ENCODE measurements around the gene CPM. TPM values are rescaled to one million over a fixed set of nuclear protein-coding genes. Genes with fewer than 3 reads are reported as not detected.
A peak's percentile ranks its signal among the peaks of the same experiment; 100 is the strongest.
"Not testable (repeated sequence)": the region's sequence is repeated elsewhere in the genome, so short reads cannot be mapped to it uniquely, and the experiment has no call there.

Gene CPM
- total RNA-seq, 5 donors from 2014 or later (not counting 1 experiment from before 2014, with no cell fraction given) = 1.6 to 2.7 (median 2.1) TPM

DNA sequence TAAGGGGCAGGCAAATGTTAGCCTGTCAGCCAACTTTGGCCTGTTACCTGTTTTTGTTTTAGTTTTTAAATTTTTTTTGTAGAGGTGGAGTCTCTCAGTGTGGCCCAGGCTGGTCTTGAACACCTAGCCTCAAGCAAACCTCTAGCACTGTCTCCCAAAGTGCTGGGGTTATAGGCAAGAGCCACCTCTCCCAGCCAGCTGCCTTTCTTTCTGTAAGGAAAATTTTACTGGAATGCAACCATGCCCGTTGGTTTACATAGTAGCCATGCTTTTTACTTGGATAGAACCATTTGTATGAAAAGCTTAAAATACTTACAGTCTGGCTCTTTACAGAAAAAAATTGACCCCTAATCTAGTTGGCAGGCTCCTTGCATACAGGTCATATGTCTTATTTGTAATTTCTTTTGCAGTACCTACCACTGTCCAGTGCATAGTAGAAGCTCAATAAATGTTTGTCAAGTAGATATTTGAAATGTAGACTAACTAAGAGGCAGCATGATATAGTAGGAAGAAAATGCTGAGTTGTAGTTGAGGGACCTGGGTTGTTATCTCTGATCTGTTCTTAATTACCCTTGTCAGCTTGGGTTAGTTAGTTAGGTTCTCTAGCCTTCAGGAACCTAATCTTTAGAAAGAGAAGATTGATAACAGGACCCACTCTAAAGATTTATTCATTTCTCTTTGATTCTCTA lies 120.3 kb downstream of the CPM start:
- Mint-ChIP-seq H3K4me3 (no peak overlapping the region), H3K9me3 (no peaks in the 10 kb centered on the region), H3K27me3 (no peaks in the 10 kb centered on the region), H3K27ac (peak overlapping the region; percentile 36 to 69), H3K4me1 (peaks cover 50 to 57% (median 52%) of the 10 kb centered on the region in 3 donors), H3K36me3 (peaks cover 41% of the 10 kb centered on the region)
- Histone ChIP-seq H3K27me3 (replicated peaks in 1 of 2; ENCODE audit: control insufficient read depth in 2 of 2, extremely low read depth in 1 of 2, insufficient read depth in 2 of 2, low read length in 1 of 2) (no peaks in the 10 kb centered on the region), H3K36me3 (ENCODE audit: control insufficient read depth in 2 of 2, extremely low read depth in 1 of 2, insufficient read depth in 1 of 2, low read length in 1 of 2) (peaks cover 5 to 51% of the 10 kb centered on the region in 2 donors), H3K9me3 (no peaks in the 10 kb centered on the region), H3K4me3 (ENCODE audit: control insufficient read depth in 1 of 2, extremely low read depth in 1 of 2, low read length in 1 of 2) (no peak overlapping the region), H3K27ac (ENCODE audit: low read length) (no peak overlapping the region), H3K4me1 (ENCODE audit: control insufficient read depth in 1 of 2, extremely low read depth in 1 of 2, insufficient read depth in 2 of 2, low read length in 2 of 2) (peaks cover 5 to 16% of the 10 kb centered on the region in 2 experiments)
- ChIA-PET POLR2A (interaction anchor here (0.5 to 1.2 kb wide), 4 partner anchors 12 to 461 kb away, joined by 3 to 11 read pairs (median 4); partner anchors contain the start of gene SLC35E3 (in 1 of the 2)), CTCF (interaction anchor here (0.6 to 1.8 kb wide), 5 partner anchors 17 to 1449 kb away, joined by 3 to 10 read pairs (median 5); no protein-coding TSS in a partner anchor)
- ATAC-seq (replicated peaks in 1 of 4) = no peak
- no peak for DNase-seq
- 83% methylated on average over 1 of the region's 1 CpG for WGBS (ENCODE audit: insufficient coverage)

DNA sequence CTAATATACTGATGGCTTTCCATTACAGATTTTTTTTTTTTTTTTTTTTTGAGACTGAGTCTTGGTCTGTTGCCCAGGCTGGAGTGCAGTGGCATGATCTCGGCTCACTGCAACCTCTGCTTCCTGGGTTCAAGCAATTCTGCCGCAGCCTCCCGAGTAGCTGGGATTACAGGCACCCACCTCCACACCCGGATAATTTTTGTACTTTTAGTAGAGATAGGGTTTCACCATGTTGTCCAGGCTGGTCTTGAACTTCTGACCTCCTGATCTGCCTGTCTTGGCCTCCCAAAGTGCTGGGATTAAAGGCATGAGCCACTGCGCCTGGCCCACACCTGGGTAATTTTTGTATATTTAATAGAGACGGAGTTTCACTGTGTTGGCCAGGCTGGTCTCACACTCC lies 121.4 kb downstream of the CPM start:
- peaks cover 56 to 63% (median 63%) of the 10 kb centered on the region in 3 donors for H3K4me1 Mint-ChIP-seq

DNA sequence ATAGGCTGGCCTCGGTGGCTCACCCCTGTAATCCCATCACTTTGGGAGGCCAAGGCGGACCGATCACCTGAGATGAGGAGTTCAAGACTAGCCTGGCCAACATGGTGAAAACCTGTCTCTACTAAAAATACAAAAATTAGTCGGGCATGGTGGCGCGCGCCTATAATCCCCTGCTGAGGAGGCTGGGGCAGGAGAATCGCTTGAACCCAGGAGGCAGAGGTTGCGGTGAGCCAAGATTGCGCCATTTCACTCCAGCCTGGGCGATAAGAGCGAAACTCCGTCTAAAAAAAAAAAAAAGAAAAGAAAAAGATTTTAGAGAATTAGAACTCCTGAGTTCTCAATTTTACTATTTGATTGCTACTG lies 123.0 kb downstream of the CPM start:
- ATAC-seq (replicated peaks in 1 of 4) = not testable (repeated sequence)

More for the DNA sequence above, 121.4 kb downstream of the CPM start:
- H3K9me3 Mint-ChIP-seq; DNase-seq; ATAC-seq (replicated peaks in 1 of 4); H3K27me3 Mint-ChIP-seq; CTCF ChIA-PET; H3K27me3 ChIP-seq (replicated peaks in 1 of 2; ENCODE audit: control insufficient read depth in 2 of 2, extremely low read depth in 1 of 2, insufficient read depth in 2 of 2, low read length in 1 of 2); H3K4me3 ChIP-seq (ENCODE audit: control insufficient read depth in 1 of 2, extremely low read depth in 1 of 2, low read length in 1 of 2); H3K9me3 ChIP-seq; H3K4me3 Mint-ChIP-seq; H3K27ac ChIP-seq (ENCODE audit: low read length): not testable (repeated sequence)
- 100% methylated on average over 1 of the region's 6 CpGs for WGBS (ENCODE audit: insufficient coverage)
- H3K36me3 Mint-ChIP-seq = peaks cover 34% of the 10 kb centered on the region
- POLR2A ChIA-PET = interaction anchor here in 1 of 2 donors (0.7 to 1.2 kb wide), 2 partner anchors 65 to 330 kb away, joined by 7 to 11 read pairs; partner anchors contain the start of gene SLC35E3
- H3K4me1 ChIP-seq (ENCODE audit: control insufficient read depth in 1 of 2, extremely low read depth in 1 of 2, insufficient read depth in 2 of 2, low read length in 2 of 2) = peaks cover 5 to 22% of the 10 kb centered on the region in 2 experiments
- H3K36me3 ChIP-seq (ENCODE audit: control insufficient read depth in 2 of 2, extremely low read depth in 1 of 2, insufficient read depth in 1 of 2, low read length in 1 of 2) = peaks cover 5 to 44% of the 10 kb centered on the region in 2 donors
- peak overlapping the region in 1 of 2 donors; percentile 52 for H3K27ac Mint-ChIP-seq

DNA sequence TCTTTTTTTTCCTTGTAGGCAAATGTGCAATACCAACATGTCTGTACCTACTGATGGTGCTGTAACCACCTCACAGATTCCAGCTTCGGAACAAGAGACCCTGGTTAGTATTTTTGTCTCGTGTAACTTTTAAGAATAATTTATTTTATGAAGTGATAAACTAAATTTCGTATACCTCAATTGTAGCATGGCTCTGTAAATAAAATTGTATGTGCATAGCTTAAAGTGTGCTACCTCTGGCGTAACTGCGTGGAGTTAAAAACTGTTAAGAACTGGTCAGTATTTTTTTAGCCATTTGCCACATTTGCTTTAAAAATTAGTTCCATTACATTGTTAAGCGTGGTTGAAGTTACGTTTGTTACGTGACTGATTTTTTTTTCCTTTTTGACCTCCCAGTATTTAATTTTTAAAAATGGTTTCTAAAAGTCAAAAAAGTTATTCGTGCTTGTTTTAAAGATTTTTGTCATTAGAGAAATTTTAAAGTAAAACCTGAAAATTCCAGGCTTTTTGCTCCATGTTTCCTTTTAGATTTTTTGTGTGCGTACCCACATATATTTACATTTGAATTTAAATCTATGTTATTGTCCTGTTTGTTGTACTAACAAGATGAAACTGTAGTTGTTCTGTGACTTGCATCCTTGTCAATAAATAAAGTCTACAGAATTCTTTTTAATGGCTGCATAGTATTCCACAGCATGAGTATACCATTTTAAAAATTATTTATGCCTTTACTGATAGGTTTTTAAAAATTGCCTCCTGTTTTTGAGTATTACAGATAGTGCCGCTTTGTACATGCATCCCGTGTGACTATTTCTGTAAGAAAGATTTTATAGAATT lies 123.6 kb downstream of the CPM start:
- no peaks in the 10 kb centered on the region for H3K27me3 Mint-ChIP-seq
- ChIA-PET CTCF (interaction anchor here (0.7 to 3.3 kb wide), 8 partner anchors 11 to 1541 kb away, joined by 3 to 18 read pairs (median 3); partner anchors contain the start of gene SLC35E3 (in 1 of the 2)), POLR2A (no interaction called here)
- H3K27ac Mint-ChIP-seq = peak overlapping the region; percentile 98 to 99
- H3K4me3 Mint-ChIP-seq = peak overlapping the region; percentile 91 to 97 (median 95)
- ATAC-seq (replicated peaks in 1 of 4) (no peak), DNase-seq (peak in 1 of 35 experiments; percentile 10)
- no peaks in the 10 kb centered on the region for H3K9me3 Mint-ChIP-seq
- Histone ChIP-seq H3K27ac (ENCODE audit: low read length) (peak overlapping the region; percentile 86), H3K9me3 (no peaks in the 10 kb centered on the region), H3K27me3 (replicated peaks in 1 of 2; ENCODE audit: control insufficient read depth in 2 of 2, extremely low read depth in 1 of 2, insufficient read depth in 2 of 2, low read length in 1 of 2) (no peaks in the 10 kb centered on the region), H3K4me3 (ENCODE audit: control insufficient read depth in 1 of 2, extremely low read depth in 1 of 2, low read length in 1 of 2) (peak overlapping the region in 1 of 2 donors; percentile 82), H3K36me3 (ENCODE audit: control insufficient read depth in 2 of 2, extremely low read depth in 1 of 2, insufficient read depth in 1 of 2, low read length in 1 of 2) (peaks cover 5 to 28% of the 10 kb centered on the region in 2 donors), H3K4me1 (ENCODE audit: control insufficient read depth in 1 of 2, extremely low read depth in 1 of 2, insufficient read depth in 2 of 2, low read length in 2 of 2) (peaks cover 3 to 22% of the 10 kb centered on the region in 2 experiments)
- H3K4me1 Mint-ChIP-seq = peaks cover 39 to 51% (median 48%) of the 10 kb centered on the region in 3 donors
- H3K36me3 Mint-ChIP-seq = peaks cover 23% of the 10 kb centered on the region
- WGBS (ENCODE audit: insufficient coverage) = 92% methylated on average over 2 of the region's 12 CpGs

More for the DNA sequence above, 123.0 kb downstream of the CPM start:
- H3K36me3 Mint-ChIP-seq = peaks cover 29% of the 10 kb centered on the region
- CTCF ChIA-PET; H3K27ac ChIP-seq (ENCODE audit: low read length); H3K9me3 Mint-ChIP-seq; POLR2A ChIA-PET; H3K27me3 Mint-ChIP-seq; H3K27me3 ChIP-seq (replicated peaks in 1 of 2; ENCODE audit: control insufficient read depth in 2 of 2, extremely low read depth in 1 of 2, insufficient read depth in 2 of 2, low read length in 1 of 2); DNase-seq; H3K4me3 ChIP-seq (ENCODE audit: control insufficient read depth in 1 of 2, extremely low read depth in 1 of 2, low read length in 1 of 2); H3K9me3 ChIP-seq: not testable (repeated sequence)
- Histone ChIP-seq H3K4me1 (ENCODE audit: control insufficient read depth in 1 of 2, extremely low read depth in 1 of 2, insufficient read depth in 2 of 2, low read length in 2 of 2) (peaks cover 3 to 22% of the 10 kb centered on the region in 2 experiments), H3K36me3 (ENCODE audit: control insufficient read depth in 2 of 2, extremely low read depth in 1 of 2, insufficient read depth in 1 of 2, low read length in 1 of 2) (peaks cover 5 to 34% of the 10 kb centered on the region in 2 donors)
- H3K4me3 Mint-ChIP-seq = peak overlapping the region; percentile 91 to 97 (median 95)
- WGBS (ENCODE audit: insufficient coverage) = 100% methylated on average over 8 of the region's 13 CpGs
- H3K27ac Mint-ChIP-seq = peak overlapping the region; percentile 55 to 69
- H3K4me1 Mint-ChIP-seq = peaks cover 45 to 57% (median 54%) of the 10 kb centered on the region in 3 donors

DNA sequence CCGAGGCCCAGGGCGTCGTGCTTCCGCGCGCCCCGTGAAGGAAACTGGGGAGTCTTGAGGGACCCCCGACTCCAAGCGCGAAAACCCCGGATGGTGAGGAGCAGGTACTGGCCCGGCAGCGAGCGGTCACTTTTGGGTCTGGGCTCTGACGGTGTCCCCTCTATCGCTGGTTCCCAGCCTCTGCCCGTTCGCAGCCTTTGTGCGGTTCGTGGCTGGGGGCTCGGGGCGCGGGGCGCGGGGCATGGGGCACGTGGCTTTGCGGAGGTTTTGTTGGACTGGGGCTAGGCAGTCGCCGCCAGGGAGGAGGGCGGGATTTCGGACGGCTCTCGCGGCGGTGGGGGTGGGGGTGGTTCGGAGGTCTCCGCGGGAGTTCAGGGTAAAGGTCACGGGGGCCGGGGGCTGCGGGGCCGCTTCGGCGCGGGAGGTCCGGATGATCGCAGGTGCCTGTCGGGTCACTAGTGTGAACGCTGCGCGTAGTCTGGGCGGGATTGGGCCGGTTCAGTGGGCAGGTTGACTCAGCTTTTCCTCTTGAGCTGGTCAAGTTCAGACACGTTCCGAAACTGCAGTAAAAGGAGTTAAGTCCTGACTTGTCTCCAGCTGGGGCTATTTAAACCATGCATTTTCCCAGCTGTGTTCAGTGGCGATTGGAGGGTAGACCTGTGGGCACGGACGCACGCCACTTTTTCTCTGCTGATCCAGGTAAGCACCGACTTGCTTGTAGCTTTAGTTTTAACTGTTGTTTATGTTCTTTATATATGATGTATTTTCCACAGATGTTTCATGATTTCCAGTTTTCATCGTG lies 124.4 kb downstream of the CPM start:
- Histone ChIP-seq H3K27ac (ENCODE audit: low read length) (peak overlapping the region; percentile 86), H3K4me3 (ENCODE audit: control insufficient read depth in 1 of 2, extremely low read depth in 1 of 2, low read length in 1 of 2) (peak overlapping the region; percentile 79 to 82), H3K4me1 (ENCODE audit: control insufficient read depth in 1 of 2, extremely low read depth in 1 of 2, insufficient read depth in 2 of 2, low read length in 2 of 2) (peaks cover 3 to 22% of the 10 kb centered on the region in 2 experiments), H3K27me3 (replicated peaks in 1 of 2; ENCODE audit: control insufficient read depth in 2 of 2, extremely low read depth in 1 of 2, insufficient read depth in 2 of 2, low read length in 1 of 2) (no peaks in the 10 kb centered on the region), H3K36me3 (ENCODE audit: control insufficient read depth in 2 of 2, extremely low read depth in 1 of 2, insufficient read depth in 1 of 2, low read length in 1 of 2) (peaks cover 5 to 24% of the 10 kb centered on the region in 2 donors), H3K9me3 (no peaks in the 10 kb centered on the region)
- no peaks in the 10 kb centered on the region for H3K27me3 Mint-ChIP-seq
- no peaks in the 10 kb centered on the region for H3K9me3 Mint-ChIP-seq
- H3K27ac Mint-ChIP-seq = peak overlapping the region; percentile 98 to 99
- peaks cover 23% of the 10 kb centered on the region for H3K36me3 Mint-ChIP-seq
- WGBS (ENCODE audit: insufficient coverage) = 0% methylated on average over 46 of the region's 61 CpGs
- H3K4me3 Mint-ChIP-seq = peak overlapping the region; percentile 91 to 97 (median 95)
- H3K4me1 Mint-ChIP-seq = peaks cover 34 to 46% (median 43%) of the 10 kb centered on the region in 3 donors
- CTCF ChIA-PET = interaction anchor here (0.6 to 3.3 kb wide), 16 partner anchors 12 to 1540 kb away, joined by 3 to 25 read pairs (median 3); partner anchors contain the start of genes CAND1 (in 1 of the 2), NUP107 (in 1 of the 2) and SLC35E3 (in 1 of the 2)
- POLR2A ChIA-PET = no interaction called here
- DNase-seq (peak in 21 of 35 experiments; percentile 2 to 52 (median 20)), ATAC-seq (replicated peaks in 1 of 4) (peak; percentile 27 to 44 (median 32))
